Muscle of leg (tissue), 11 donors: ENCODE data around the gene RBM43. TPM values are rescaled to one million over a fixed set of nuclear protein-coding genes. Genes with fewer than 3 reads are reported as not detected.

ENCODE experiments used
- DNase-seq: peaks from one replicate; pipeline ENCODE4 v3.0.0; 2013
- H3K27ac ChIP-seq: one replicate; pipeline ENCODE4 v1.5.1; 2013; ENCODE audit warnings: mild to moderate bottlenecking, low read length, control low read depth
- H3K27me3 ChIP-seq: one replicate; pipeline ENCODE4 v1.6.1; 2013; ENCODE audit warnings: low read length; ENCODE audit not compliant: control insufficient read depth, insufficient read depth
- H3K36me3 ChIP-seq: one replicate; pipeline ENCODE4 v1.6.1; 2013; ENCODE audit warnings: low read length; ENCODE audit not compliant: control insufficient read depth, insufficient read depth
- H3K4me1 ChIP-seq: one replicate; pipeline ENCODE4 v1.6.1; 2013; ENCODE audit warnings: low read length; ENCODE audit not compliant: control insufficient read depth, insufficient read depth
- H3K4me3 ChIP-seq: one replicate; pipeline ENCODE4 v1.5.1; 2013; ENCODE audit warnings: low read length, control low read depth
- H3K9me3 ChIP-seq: replicated peaks from 2 replicates; pipeline ENCODE4 v1.6.1; 2013; ENCODE audit warnings: low read depth, low read length; ENCODE audit not compliant: control insufficient read depth
- WGBS: methylation state at CpG from one replicate; pipeline ENCODE4 v1.1.5; 2013; ENCODE audit warnings: missing lambda C conversion rate; ENCODE audit not compliant: insufficient coverage; 5-methylcytosine and 5-hydroxymethylcytosine counted together
- polyA plus RNA-seq, 8 donors: library from polyadenylated mRNA; unstranded; fragments of 120-200 nt; gene quantifications; one replicate each; pipeline versions ENCODE4 v1.2.1 to v1.2.3, GENCODE V29; 2013; ENCODE audit warnings: inconsistent platforms in 1 of 8, low replicate concordance in 1 of 8; ENCODE audit not compliant: insufficient read length in 8 of 8, insufficient read depth in 1 of 8
- total RNA-seq: library from RNA; stranded (reverse); fragments of 120-200 nt; gene quantifications from one replicate; pipeline ENCODE4 v1.2.4, GENCODE V29; 2013

Gene RBM43
- total and polyA plus RNA-seq, 9 donors = 5.8 to 11.0 (median 8.0) TPM

DNA sequence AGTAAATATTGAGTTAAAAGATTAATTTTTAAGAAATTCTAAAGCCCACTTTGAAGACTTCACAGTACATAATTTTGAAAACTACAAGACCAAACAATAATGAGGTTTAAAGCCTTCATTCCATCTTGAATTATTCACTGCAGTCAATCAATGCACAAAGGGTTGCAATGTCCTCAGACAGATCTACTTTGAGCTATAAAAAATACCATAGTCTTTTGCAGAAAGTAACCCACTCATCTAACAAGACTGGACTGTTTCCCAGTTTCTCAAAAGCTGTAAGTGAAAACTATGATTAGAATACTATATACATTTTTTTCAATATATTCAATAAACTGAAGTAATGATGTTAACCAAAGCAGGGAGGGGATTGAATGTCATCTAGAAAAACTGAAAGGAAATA is 10.2 kb upstream of the RBM43 start:
- Histone ChIP-seq H3K27me3 (no peaks in the 10 kb centered on the region), H3K4me3 (no peak overlapping the region), H3K4me1 (no peaks in the 10 kb centered on the region), H3K27ac (no peak overlapping the region), H3K9me3 (peaks cover 2% of the 10 kb centered on the region), H3K36me3 (peaks cover 2% of the 10 kb centered on the region)
- no peak for DNase-seq

DNA sequence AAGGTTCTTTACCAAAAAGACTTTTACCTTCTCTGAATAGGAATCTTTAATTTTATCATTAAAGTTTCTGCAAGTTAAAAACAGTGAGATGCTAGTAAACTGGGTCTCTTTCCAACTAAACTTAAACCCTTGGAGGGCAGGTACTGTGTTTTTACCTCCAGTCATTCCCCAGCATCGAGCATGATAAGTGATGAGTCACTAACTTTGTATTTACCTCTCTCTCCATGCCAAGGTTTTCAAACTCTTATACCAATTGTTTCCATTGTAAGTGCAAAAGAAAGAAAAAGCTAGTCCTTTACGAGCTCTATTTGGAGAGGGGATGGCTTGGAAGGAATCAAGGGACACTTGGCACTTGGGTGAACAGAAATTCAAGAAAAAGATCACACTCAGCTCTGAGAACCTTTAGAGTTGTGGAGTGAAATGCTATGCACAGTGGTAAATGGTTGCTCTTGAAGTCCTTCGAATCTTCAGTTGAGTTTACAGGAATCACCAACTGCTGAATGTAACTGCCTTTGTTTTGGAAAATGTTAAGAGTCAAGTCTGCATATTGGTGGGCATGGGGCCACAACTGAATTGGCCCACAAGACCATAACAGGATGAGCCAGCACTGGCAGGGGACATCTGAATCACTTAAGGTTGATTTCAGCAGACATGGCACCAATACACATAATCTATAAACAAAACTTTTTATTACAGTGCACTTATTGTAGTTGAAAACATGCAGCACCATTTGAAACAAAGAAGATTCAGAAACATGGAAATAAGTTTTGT is 8.3 kb upstream of the RBM43 start:
- no peaks in the 10 kb centered on the region for H3K4me1 ChIP-seq
- no peak for DNase-seq
- peaks cover 2% of the 10 kb centered on the region for H3K36me3 ChIP-seq
- WGBS = 83% methylated on average over 1 of the region's 3 CpGs
- no peak overlapping the region for H3K27ac ChIP-seq
- no peaks in the 10 kb centered on the region for H3K27me3 ChIP-seq
- H3K4me3 ChIP-seq = no peak overlapping the region
- peaks cover 2% of the 10 kb centered on the region for H3K9me3 ChIP-seq

DNA sequence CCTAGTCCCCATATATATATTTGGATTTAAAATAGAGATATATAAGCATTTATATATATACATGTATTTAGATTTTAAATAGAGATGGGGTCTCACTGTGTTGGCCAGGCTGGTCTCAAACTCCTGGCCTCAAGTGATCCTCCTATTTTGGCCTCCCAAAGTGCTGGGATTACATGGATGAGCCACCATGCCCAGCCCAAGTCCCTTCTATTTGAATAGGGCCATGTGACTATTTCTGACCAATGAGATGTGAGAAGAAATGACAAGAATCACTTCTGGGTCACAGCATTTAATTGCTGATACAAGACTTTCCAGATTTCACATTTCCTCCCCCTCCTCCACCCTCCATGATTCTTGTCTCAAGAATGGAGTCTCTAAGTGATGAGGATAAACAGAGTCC is 6.4 kb upstream of the RBM43 start:
- Histone ChIP-seq H3K9me3 (peaks cover 2% of the 10 kb centered on the region), H3K4me1 (no peaks in the 10 kb centered on the region), H3K36me3 (peaks cover 2% of the 10 kb centered on the region), H3K4me3 (no peak overlapping the region), H3K27ac (no peak overlapping the region), H3K27me3 (no peaks in the 10 kb centered on the region)
- no peak for DNase-seq

DNA sequence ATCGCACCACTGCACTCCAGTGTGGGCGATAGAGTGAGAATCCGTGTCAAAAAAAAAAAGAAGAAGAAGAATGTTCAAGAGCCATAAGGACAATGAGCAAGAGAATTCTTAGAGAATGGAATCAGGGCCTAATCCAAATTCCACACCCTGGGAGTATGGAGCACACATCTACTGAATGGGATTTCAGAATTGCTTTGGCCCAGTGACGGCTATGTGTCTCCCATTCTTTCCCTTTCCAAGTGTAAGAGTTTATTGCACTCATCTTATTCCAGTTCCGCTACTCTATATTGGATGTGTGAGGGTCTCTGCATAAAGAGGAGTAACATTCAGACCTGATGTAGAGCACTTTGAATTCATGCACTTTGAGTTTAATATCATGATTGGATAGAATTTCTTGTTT is 5.9 kb upstream of the RBM43 start:
- no peak for DNase-seq
- Histone ChIP-seq H3K4me1 (no peaks in the 10 kb centered on the region), H3K36me3 (peaks cover 2% of the 10 kb centered on the region), H3K27ac (no peak overlapping the region), H3K4me3 (no peak overlapping the region), H3K9me3 (peaks cover 2% of the 10 kb centered on the region), H3K27me3 (no peaks in the 10 kb centered on the region)
- WGBS = 100% methylated on average over 1 of the region's 5 CpGs

DNA sequence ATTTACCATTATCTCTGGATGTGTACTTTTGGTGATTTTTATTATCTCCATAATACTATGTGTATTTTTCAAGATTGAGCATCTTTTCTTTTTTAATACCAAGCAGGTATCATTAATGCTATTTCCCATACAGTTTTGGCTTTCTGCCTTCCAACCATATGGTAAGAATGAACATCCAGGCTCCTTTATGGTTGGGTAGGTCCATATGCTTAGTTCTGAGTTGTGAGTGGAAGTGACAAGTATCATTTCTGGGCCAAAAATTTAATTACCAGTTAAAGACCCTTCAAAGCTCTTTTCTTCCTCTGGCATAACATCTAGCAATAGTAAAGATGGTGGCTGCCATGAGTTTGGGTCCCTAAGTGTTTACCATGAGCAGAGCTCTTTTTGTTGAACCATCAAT is 4.3 kb upstream of the RBM43 start:
- Histone ChIP-seq H3K4me3 (no peak overlapping the region), H3K27me3 (no peaks in the 10 kb centered on the region), H3K4me1 (no peaks in the 10 kb centered on the region), H3K27ac (no peak overlapping the region), H3K9me3 (peaks cover 2% of the 10 kb centered on the region), H3K36me3 (peaks cover 2% of the 10 kb centered on the region)
- DNase-seq = no peak

DNA sequence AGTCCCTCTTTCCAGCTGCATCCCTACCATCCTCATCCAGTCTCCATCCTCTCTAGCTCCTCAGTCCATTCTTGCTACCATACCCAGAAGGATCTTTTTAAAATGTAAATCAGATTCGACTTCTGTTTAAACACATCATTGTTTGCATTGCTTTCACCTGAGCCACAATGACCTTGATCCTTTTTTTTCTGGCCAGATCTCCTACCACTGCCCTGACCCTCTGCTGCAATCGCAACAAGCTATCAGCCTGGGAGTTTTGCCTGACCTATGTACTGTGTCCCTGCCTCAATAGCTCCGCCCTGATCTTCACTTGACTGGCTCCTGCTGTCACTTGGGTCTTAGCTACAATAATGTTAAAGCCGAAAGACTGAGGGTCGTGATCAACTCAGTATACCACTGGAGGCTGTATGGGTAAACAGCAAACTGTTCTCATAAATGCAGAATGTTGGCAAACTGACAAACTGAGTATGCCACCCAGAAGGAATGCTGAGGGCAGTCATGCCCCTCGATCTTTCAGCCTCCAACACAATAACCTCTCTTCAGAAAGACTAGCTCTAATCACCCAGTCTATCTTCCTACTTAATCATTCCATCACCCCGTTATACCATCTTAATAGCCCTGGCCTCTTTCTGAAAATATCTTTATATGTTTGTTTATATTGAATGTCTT is 2.6 kb upstream of the RBM43 start:
- Histone ChIP-seq H3K4me1 (no peaks in the 10 kb centered on the region), H3K27me3 (no peaks in the 10 kb centered on the region), H3K36me3 (no peaks in the 10 kb centered on the region), H3K4me3 (no peak overlapping the region), H3K27ac (no peak overlapping the region), H3K9me3 (peaks cover 2% of the 10 kb centered on the region)
- DNase-seq = peak; percentile 20
- 79% methylated on average over 4 of the region's 7 CpGs for WGBS

DNA sequence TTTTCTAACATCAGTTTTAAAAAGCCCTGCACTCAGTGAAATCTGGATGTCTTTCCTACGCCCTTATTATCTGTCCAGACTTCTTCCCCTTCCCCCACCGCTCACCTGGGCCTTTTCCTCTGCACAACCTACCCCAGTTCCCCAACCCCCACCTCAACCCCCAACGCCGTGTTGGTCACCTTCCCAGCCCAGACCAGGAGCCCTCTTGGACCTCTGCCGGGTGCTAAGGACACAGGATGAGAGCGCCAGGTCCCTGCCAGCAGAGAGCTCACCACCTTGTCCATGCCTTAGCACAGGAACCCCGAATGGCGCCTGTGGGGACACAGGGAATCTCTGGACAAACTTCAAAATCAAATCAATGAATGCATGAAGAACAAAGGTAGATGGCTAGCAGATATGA is 966 bp upstream of the RBM43 start:
- Histone ChIP-seq H3K4me1 (no peaks in the 10 kb centered on the region), H3K27me3 (no peaks in the 10 kb centered on the region), H3K4me3 (no peak overlapping the region), H3K36me3 (no peaks in the 10 kb centered on the region), H3K9me3 (peaks cover 2% of the 10 kb centered on the region), H3K27ac (no peak overlapping the region)
- peak; percentile 18 for DNase-seq
- WGBS = 80% methylated on average over 6 of the region's 8 CpGs

DNA sequence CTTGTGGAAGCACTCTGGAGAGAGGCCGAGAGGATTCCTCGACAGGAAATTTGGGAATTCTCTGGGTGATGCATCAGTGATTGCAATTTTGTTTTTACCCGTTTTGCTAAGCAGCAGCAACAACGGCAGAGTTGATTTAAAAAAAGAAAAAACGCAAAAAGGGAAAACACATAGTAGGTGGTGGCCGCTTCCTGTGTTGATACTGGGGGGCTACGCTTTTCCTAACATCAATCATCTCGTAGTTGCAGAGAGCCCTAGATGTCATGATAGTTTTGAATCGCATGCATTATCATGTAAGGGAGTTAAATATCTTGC is 271 bp upstream of the RBM43 start:
- Histone ChIP-seq H3K4me3 (peak overlapping the region; percentile 66), H3K27ac (peak overlapping the region; percentile 98), H3K4me1 (no peaks in the 10 kb centered on the region), H3K9me3 (no peaks in the 10 kb centered on the region), H3K27me3 (no peaks in the 10 kb centered on the region), H3K36me3 (no peaks in the 10 kb centered on the region)
- DNase-seq = no peak
- no CpG with 5 or more reads among the region's 9 CpGs for WGBS

DNA sequence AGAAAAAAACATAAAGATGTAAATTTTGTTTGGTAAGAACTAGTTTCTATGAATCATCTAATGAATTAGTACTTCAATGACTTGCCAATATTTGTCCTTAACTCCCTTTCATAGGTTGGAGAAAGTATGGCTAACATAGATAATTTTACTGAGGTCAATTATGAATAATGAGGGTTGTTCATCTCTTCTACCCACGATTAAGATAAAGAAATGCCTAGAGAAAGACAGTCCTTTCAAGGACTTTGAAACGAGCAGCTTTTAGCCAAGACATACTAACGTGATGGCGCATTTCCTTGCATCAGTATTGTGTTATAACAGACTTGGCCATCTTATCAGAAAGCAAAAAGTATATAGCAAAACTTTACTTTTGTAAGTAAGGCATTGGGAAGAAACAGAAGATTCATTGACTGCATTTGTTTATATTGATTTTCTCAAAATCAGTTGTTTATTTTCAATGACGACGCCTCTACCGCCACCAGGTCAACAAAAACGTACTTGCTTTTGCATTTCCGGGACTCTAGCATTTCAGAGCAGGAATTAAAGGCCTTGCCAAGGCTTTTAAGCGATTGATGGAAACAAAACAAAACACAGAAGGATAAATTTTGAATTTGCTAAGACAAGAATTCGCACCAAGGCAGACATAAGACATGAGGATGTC is 961 bp downstream of the RBM43 start:
- WGBS = 5% methylated on average over 4 of the region's 11 CpGs
- Histone ChIP-seq H3K4me1 (no peaks in the 10 kb centered on the region), H3K4me3 (peak overlapping the region; percentile 66), H3K27me3 (no peaks in the 10 kb centered on the region), H3K27ac (peak overlapping the region; percentile 98), H3K36me3 (no peaks in the 10 kb centered on the region), H3K9me3 (no peaks in the 10 kb centered on the region)
- peak; percentile 69 for DNase-seq

DNA sequence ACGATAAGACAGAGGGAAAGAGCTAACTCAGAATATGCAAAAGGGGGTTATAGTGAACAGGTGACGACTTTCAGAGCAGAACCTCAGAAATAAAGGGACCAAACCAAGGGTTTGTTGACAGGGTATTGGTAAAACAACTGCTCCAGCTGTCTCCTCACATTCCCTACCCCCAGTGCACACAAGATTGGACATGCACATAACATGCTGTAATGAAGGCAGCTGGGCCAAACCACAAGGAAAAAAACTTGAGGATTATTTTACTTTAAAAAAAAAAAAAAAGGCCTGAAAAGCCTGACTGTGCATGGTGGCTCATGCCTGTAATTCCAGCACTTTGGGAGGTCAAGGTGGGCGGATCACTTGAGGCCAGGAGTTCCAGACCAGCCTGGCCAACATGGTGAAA is 3.5 kb downstream of the RBM43 start:
- H3K27ac ChIP-seq = no peak overlapping the region
- DNase-seq = peak; percentile 52
- no peaks in the 10 kb centered on the region for H3K4me1 ChIP-seq
- H3K9me3 ChIP-seq = no peaks in the 10 kb centered on the region
- 78% methylated on average over 1 of the region's 3 CpGs for WGBS
- no peaks in the 10 kb centered on the region for H3K27me3 ChIP-seq
- no peak overlapping the region for H3K4me3 ChIP-seq
- peaks cover 4% of the 10 kb centered on the region for H3K36me3 ChIP-seq
